GM23338 (cell line): Measurements from ENCODE around the gene MEAK7. TPM values are rescaled to one million over a fixed set of nuclear protein-coding genes. Genes with fewer than 3 reads are reported as not detected.

Experiments used
- ATAC-seq: fragments of 200-7000 bp; cut with Tn5 transposase; 3 replicates; pipeline ENCODE4 v1.9.1; 2020
- DNase-seq: peaks from one replicate; pipeline ENCODE4 v3.0.0-alpha.2; 2015; ENCODE audit warnings: low spot score
- H2AFZ ChIP-seq: fragments of 200-600 bp; sonication (generic); 2 replicates; pipeline ENCODE4 v1.8.0; 2016; ENCODE audit warnings: antibody characterized with exemption, mild to moderate bottlenecking, moderate library complexity
- H3F3A ChIP-seq: fragments of 200-600 bp; sonication (generic); replicated peaks from 2 replicates; pipeline ENCODE4 v1.8.0; 2017; ENCODE audit warnings: antibody characterized with exemption, mixed run types, low read depth
- H3K27ac ChIP-seq: fragments of 200-600 bp; sonication (generic); 2 replicates; pipeline ENCODE4 v1.6.1; 2016; ENCODE audit warnings: low read depth
- H3K27me3 ChIP-seq: fragments of 200-600 bp; sonication (generic); 2 replicates; pipeline ENCODE4 v1.8.0; 2016; ENCODE audit warnings: mild to moderate bottlenecking, mixed run types, moderate library complexity; ENCODE audit not compliant: insufficient read depth
- H3K36me3 ChIP-seq: fragments of 200-600 bp; sonication (generic); 2 replicates; pipeline ENCODE4 v1.8.0; 2016; ENCODE audit warnings: mild to moderate bottlenecking; ENCODE audit not compliant: insufficient read depth
- H3K4me1 ChIP-seq: fragments of 200-600 bp; sonication (generic); 2 replicates; pipeline ENCODE4 v1.8.0; 2016; ENCODE audit warnings: mild to moderate bottlenecking, moderate library complexity; ENCODE audit not compliant: insufficient read depth
- H3K4me2 ChIP-seq: fragments of 200-600 bp; sonication (generic); 2 replicates; pipeline ENCODE4 v1.7.1; 2017; ENCODE audit warnings: mixed run types
- H3K4me3 ChIP-seq: fragments of 200-600 bp; sonication (generic); 2 replicates; pipeline ENCODE4 v1.6.1; 2016; ENCODE audit warnings: mixed run types
- H3K79me2 ChIP-seq: fragments of 200-600 bp; sonication (generic); replicated peaks from 2 replicates; pipeline ENCODE4 v1.8.0; 2017; ENCODE audit warnings: mild to moderate bottlenecking; ENCODE audit not compliant: insufficient read depth
- H3K9me2 ChIP-seq: fragments of 200-600 bp; sonication (generic); 2 replicates; pipeline ENCODE4 v1.8.0; 2017; ENCODE audit not compliant: insufficient read depth
- H4K20me1 ChIP-seq: fragments of 200-600 bp; sonication (generic); replicated peaks from 2 replicates; pipeline ENCODE4 v1.8.0; 2017; ENCODE audit warnings: mild to moderate bottlenecking; ENCODE audit not compliant: insufficient read depth
- H3K27ac Mint-ChIP-seq: 2 replicates; pipeline ENCODE4 v1.8.0; 2020; ENCODE audit warnings: inconsistent platforms, mild to moderate bottlenecking, moderate library complexity, mixed read lengths
- H3K27me3 Mint-ChIP-seq: 3 replicates; pipeline ENCODE4 v1.8.0; 2022; ENCODE audit warnings: low read depth, mild to moderate bottlenecking, moderate library complexity, mixed read lengths, inconsistent platforms; ENCODE audit not compliant: insufficient read depth, poor library complexity
- H3K36me3 Mint-ChIP-seq: 3 replicates; pipeline ENCODE4 v1.8.0; 2021; ENCODE audit warnings: low read depth, mild to moderate bottlenecking, inconsistent platforms, moderate library complexity, mixed read lengths
- H3K4me1 Mint-ChIP-seq: 3 replicates; pipeline ENCODE4 v1.8.0; 2020; ENCODE audit warnings: mild to moderate bottlenecking, inconsistent platforms, mixed read lengths
- H3K4me3 Mint-ChIP-seq: 3 replicates; pipeline ENCODE4 v1.8.0; 2021; ENCODE audit warnings: moderate library complexity, mild to moderate bottlenecking, inconsistent platforms, mixed read lengths
- H3K9me3 Mint-ChIP-seq: 3 replicates; pipeline ENCODE4 v1.8.0; 2020; ENCODE audit warnings: moderate library complexity, mild to moderate bottlenecking, inconsistent platforms, mixed read lengths
- EZH2phosphoT487 ChIP-seq: fragments of 200-600 bp; sonication (generic); IDR thresholded peaks from one replicate; pipeline ENCODE4 v1.8.1; 2018; ENCODE audit warnings: antibody characterized with exemption; ENCODE audit not compliant: unreplicated experiment
- STAT1 ChIP-seq: IDR thresholded peaks from one replicate; pipeline ENCODE4 v1.6.1; 2016; ENCODE audit warnings: antibody characterized with exemption; ENCODE audit not compliant: unreplicated experiment
- ZNF114 ChIP-seq: fragments of 250-450 bp; sonication (Bioruptor Pico); IDR thresholded peaks from 2 replicates; pipeline ENCODE4 v1.5.0; 2020; ENCODE audit warnings: mild to moderate bottlenecking, moderate library complexity
- ZNF331 ChIP-seq: fragments of 250-450 bp; sonication (Bioruptor Pico); IDR thresholded peaks from 2 replicates; pipeline ENCODE4 v1.5.0; 2020; ENCODE audit warnings: low read depth, mild to moderate bottlenecking, moderate library complexity
- polyA plus RNA-seq: library from polyadenylated mRNA; unstranded; fragments of >200 nt; fragmentation: Nextera tagmentation; extraction: Ambion mirVana; gene quantifications from 2 replicates; pipeline ENCODE4 v1.2.1, GENCODE V29; 2016
- total RNA-seq: library from RNA; depleted of rRNA; stranded (reverse); fragments of >200 nt; shearing (Covaris generic); gene quantifications from 2 replicates; pipeline ENCODE4 v1.2.3, GENCODE V29; 2014
- TF ChIP-seq, protein P1 (sequence below): fragments of 250-450 bp; sonication (Bioruptor Pico); IDR thresholded peaks from 2 replicates; pipeline ENCODE4 v1.5.0; 2020; ENCODE audit warnings: mild to moderate bottlenecking, moderate library complexity
- TF ChIP-seq, protein P2 (sequence below): IDR thresholded peaks from one replicate; pipeline ENCODE4 v1.6.1; 2018; ENCODE audit warnings: antibody characterized with exemption; ENCODE audit not compliant: unreplicated experiment

Gene MEAK7
- total and polyA plus RNA-seq, 2 experiments from 2014 or later, result 7.5 to 17.2 TPM

DNA sequence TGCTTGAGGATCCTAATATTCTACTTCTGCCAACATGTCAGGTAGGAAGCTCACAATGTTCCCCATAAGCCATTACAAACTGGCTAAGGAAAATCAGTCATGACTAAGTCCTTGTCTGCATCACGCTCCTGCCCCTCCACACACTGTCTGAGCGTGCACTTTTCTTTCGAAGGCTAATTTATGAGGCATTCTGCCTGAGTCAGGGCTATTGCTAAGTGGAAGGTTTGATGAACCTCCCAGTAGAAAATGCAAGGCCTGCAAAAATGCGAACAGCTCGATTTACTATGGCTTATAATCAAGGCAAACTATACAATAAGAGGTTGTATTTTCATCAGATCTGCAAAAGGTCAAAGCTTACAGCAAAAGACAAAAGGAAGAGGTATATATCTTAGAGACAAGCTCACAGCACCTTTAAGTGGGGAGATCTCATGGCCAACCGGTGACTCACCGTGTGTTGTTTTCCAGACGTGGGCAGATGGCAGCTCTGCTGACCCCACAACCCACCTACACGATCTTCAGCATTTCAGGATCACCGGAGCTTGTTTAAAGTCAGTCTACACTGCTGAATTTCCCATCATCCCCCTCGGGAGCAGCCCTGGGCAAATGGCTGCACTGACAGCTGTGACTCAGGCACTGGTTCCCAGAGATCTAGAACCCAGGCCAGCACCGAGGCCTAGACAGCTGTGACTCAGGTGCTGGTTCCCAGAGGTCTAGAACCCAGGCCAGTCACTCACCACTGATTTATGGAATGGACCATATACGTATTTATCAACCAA lies 26.1 kb downstream of the MEAK7 start:
- Histone ChIP-seq H3K9me2 (0 out of 2 replicates have a peak, but pooled peaks cover 5% of the 10 kb centered on the region), H3K4me2 (no peak overlapping the region), H2AFZ (no peak overlapping the region), H3F3A (no peaks in the 10 kb centered on the region), H3K27ac (no peak overlapping the region), H3K4me1 (no peaks in the 10 kb centered on the region), H3K27me3 (no peaks in the 10 kb centered on the region), H3K36me3 (no peaks in the 10 kb centered on the region; the same call in 1 of the 2 replicates), H3K79me2 (no peaks in the 10 kb centered on the region), H4K20me1 (no peaks in the 10 kb centered on the region; the same call in 1 of the 2 replicates), H3K4me3 (no peak overlapping the region)
- H3K27ac Mint-ChIP-seq, result no peak overlapping the region
- no peak for DNase-seq
- peaks cover 12% of the 10 kb centered on the region; the same call in 2 of the 3 replicates for H3K9me3 Mint-ChIP-seq
- TF ChIP-seq, protein P1, sequence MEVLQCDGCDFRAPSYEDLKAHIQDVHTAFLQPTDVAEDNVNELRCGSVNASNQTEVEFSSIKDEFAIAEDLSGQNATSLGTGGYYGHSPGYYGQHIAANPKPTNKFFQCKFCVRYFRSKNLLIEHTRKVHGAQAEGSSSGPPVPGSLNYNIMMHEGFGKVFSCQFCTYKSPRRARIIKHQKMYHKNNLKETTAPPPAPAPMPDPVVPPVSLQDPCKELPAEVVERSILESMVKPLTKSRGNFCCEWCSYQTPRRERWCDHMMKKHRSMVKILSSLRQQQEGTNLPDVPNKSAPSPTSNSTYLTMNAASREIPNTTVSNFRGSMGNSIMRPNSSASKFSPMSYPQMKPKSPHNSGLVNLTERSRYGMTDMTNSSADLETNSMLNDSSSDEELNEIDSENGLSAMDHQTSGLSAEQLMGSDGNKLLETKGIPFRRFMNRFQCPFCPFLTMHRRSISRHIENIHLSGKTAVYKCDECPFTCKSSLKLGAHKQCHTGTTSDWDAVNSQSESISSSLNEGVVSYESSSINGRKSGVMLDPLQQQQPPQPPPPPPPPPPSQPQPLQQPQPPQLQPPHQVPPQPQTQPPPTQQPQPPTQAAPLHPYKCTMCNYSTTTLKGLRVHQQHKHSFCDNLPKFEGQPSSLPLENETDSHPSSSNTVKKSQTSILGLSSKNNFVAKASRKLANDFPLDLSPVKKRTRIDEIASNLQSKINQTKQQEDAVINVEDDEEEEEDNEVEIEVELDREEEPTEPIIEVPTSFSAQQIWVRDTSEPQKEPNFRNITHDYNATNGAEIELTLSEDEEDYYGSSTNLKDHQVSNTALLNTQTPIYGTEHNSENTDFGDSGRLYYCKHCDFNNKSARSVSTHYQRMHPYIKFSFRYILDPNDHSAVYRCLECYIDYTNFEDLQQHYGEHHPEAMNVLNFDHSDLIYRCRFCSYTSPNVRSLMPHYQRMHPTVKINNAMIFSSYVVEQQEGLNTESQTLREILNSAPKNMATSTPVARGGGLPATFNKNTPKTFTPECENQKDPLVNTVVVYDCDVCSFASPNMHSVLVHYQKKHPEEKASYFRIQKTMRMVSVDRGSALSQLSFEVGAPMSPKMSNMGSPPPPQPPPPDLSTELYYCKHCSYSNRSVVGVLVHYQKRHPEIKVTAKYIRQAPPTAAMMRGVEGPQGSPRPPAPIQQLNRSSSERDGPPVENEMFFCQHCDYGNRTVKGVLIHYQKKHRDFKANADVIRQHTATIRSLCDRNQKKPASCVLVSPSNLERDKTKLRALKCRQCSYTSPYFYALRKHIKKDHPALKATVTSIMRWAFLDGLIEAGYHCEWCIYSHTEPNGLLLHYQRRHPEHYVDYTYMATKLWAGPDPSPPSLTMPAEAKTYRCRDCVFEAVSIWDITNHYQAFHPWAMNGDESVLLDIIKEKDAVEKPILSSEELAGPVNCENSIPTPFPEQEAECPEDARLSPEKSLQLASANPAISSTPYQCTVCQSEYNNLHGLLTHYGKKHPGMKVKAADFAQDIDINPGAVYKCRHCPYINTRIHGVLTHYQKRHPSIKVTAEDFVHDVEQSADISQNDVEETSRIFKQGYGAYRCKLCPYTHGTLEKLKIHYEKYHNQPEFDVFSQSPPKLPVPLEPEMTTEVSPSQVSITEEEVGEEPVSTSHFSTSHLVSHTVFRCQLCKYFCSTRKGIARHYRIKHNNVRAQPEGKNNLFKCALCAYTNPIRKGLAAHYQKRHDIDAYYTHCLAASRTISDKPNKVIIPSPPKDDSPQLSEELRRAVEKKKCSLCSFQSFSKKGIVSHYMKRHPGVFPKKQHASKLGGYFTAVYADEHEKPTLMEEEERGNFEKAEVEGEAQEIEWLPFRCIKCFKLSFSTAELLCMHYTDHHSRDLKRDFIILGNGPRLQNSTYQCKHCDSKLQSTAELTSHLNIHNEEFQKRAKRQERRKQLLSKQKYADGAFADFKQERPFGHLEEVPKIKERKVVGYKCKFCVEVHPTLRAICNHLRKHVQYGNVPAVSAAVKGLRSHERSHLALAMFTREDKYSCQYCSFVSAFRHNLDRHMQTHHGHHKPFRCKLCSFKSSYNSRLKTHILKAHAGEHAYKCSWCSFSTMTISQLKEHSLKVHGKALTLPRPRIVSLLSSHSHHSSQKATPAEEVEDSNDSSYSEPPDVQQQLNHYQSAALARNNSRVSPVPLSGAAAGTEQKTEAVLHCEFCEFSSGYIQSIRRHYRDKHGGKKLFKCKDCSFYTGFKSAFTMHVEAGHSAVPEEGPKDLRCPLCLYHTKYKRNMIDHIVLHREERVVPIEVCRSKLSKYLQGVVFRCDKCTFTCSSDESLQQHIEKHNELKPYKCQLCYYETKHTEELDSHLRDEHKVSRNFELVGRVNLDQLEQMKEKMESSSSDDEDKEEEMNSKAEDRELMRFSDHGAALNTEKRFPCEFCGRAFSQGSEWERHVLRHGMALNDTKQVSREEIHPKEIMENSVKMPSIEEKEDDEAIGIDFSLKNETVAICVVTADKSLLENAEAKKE (CRISPR knock-in tag), result no peak
- no peak for TF ChIP-seq EZH2phosphoT487
- peaks cover 5% of the 10 kb centered on the region for H3K27me3 Mint-ChIP-seq
- H3K4me1 Mint-ChIP-seq, result no peaks in the 10 kb centered on the region
- peaks cover 16% of the 10 kb centered on the region for H3K36me3 Mint-ChIP-seq
- no peak for ATAC-seq
- H3K4me3 Mint-ChIP-seq, result no peak overlapping the region

DNA sequence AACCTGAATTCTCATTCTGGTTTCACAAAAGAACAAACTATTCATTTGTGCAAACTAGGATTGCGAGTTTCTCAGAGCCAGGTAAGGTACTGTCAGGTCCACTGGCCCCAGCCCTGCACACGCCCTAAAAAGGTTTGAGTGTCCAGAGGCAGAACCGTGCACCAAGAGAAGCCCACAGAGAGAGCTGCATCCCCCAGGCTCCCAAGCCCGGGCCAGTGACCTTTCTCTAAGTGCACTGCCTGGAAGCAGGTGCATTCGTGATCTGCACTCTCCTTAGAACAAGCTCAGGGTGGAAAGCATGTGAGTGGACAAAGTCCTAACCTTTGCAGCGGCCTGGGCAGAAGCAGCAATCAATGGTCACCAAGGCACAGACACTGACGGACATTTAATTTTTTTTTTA lies 26.8 kb downstream of the MEAK7 start:
- ATAC-seq (no peak), DNase-seq (no peak)
- no peaks in the 10 kb centered on the region; the same call in 1 of the 2 replicates for H3K36me3 ChIP-seq
- no peaks in the 10 kb centered on the region for H3F3A ChIP-seq
- H3K4me3 ChIP-seq, result no peak overlapping the region
- peaks cover 18% of the 10 kb centered on the region; the same call in 2 of the 3 replicates for H3K36me3 Mint-ChIP-seq
- TF ChIP-seq STAT1, result no peak
- TF ChIP-seq ZNF331 (CRISPR knock-in tag), result no peak
- TF ChIP-seq ZNF114 (CRISPR knock-in tag), result no peak
- TF ChIP-seq EZH2phosphoT487, result no peak
- TF ChIP-seq, protein P2, sequence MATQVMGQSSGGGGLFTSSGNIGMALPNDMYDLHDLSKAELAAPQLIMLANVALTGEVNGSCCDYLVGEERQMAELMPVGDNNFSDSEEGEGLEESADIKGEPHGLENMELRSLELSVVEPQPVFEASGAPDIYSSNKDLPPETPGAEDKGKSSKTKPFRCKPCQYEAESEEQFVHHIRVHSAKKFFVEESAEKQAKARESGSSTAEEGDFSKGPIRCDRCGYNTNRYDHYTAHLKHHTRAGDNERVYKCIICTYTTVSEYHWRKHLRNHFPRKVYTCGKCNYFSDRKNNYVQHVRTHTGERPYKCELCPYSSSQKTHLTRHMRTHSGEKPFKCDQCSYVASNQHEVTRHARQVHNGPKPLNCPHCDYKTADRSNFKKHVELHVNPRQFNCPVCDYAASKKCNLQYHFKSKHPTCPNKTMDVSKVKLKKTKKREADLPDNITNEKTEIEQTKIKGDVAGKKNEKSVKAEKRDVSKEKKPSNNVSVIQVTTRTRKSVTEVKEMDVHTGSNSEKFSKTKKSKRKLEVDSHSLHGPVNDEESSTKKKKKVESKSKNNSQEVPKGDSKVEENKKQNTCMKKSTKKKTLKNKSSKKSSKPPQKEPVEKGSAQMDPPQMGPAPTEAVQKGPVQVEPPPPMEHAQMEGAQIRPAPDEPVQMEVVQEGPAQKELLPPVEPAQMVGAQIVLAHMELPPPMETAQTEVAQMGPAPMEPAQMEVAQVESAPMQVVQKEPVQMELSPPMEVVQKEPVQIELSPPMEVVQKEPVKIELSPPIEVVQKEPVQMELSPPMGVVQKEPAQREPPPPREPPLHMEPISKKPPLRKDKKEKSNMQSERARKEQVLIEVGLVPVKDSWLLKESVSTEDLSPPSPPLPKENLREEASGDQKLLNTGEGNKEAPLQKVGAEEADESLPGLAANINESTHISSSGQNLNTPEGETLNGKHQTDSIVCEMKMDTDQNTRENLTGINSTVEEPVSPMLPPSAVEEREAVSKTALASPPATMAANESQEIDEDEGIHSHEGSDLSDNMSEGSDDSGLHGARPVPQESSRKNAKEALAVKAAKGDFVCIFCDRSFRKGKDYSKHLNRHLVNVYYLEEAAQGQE, result no peak
- H4K20me1 ChIP-seq, result no peaks in the 10 kb centered on the region; the same call in 1 of the 2 replicates
- H3K4me1 ChIP-seq, result no peaks in the 10 kb centered on the region
- H3K79me2 ChIP-seq, result no peaks in the 10 kb centered on the region
- H3K27me3 Mint-ChIP-seq, result peaks cover 5% of the 10 kb centered on the region
- peaks cover 15% of the 10 kb centered on the region; the same call in 2 of the 3 replicates for H3K9me3 Mint-ChIP-seq
- no peak overlapping the region for H3K27ac Mint-ChIP-seq
- H3K9me2 ChIP-seq, result 0 out of 2 replicates have a peak, but pooled peaks cover 5% of the 10 kb centered on the region
- H3K27ac ChIP-seq, result no peak overlapping the region
- no peak overlapping the region for H3K4me3 Mint-ChIP-seq
- no peak overlapping the region for H2AFZ ChIP-seq
- H3K4me2 ChIP-seq, result no peak overlapping the region
- H3K27me3 ChIP-seq, result no peaks in the 10 kb centered on the region
- H3K4me1 Mint-ChIP-seq, result no peaks in the 10 kb centered on the region
